HG03342 (cell line): ENCODE measurements around the gene TMIGD3.

ENCODE experiments used
- ATAC-seq: cut with Tn5 transposase; IDR thresholded peaks from one replicate; pipeline ENCODE4 v1.9.1; 2021; ENCODE audit warnings: mild to moderate bottlenecking, moderate library complexity; ENCODE audit not compliant: unreplicated experiment

TMIGD3 gene

GRCh38 chr1:111509997-111510375 lies 6.6 kb upstream of the TMIGD3 start:
- ATAC-seq, result no peak

GRCh38 chr1:111507411-111508201 lies 4.2 kb upstream of the TMIGD3 start:
- peak; percentile 54 for ATAC-seq

GRCh38 chr1:111506561-111506960 lies 3.1 kb upstream of the TMIGD3 start:
- no peak for ATAC-seq

GRCh38 chr1:111505641-111506119 lies 2.2 kb upstream of the TMIGD3 start:
- ATAC-seq, result peak; percentile 51

GRCh38 chr1:111504097-111504496 lies 664 bp upstream of the TMIGD3 start:
- no peak for ATAC-seq

GRCh38 chr1:111501645-111502044 lies 1.8 kb downstream of the TMIGD3 start:
- ATAC-seq, result no peak

GRCh38 chr1:111499026-111499785 lies 4.2 kb downstream of the TMIGD3 start:
- ATAC-seq, result no peak

- ATAC-seq, result no peak
Measured at GRCh38 chr1:111497592-111497991, 5.8 kb downstream of the TMIGD3 start.

GRCh38 chr1:111496398-111496797 lies 7.0 kb downstream of the TMIGD3 start:
- ATAC-seq, result no peak

GRCh38 chr1:111491070-111491469 lies 12.4 kb downstream of the TMIGD3 start:
- no peak for ATAC-seq

- ATAC-seq, result no peak
Measured at GRCh38 chr1:111490220-111490619, 13.2 kb downstream of the TMIGD3 start.

GRCh38 chr1:111489604-111490003 lies 13.8 kb downstream of the TMIGD3 start:
- ATAC-seq, result no peak

GRCh38 chr1:111488669-111489068 lies 14.8 kb downstream of the TMIGD3 start:
- no peak for ATAC-seq

- ATAC-seq, result no peak
Measured at GRCh38 chr1:111487133-111487532, 16.3 kb downstream of the TMIGD3 start.

- no peak for ATAC-seq
Measured at GRCh38 chr1:111486431-111486830, 17.0 kb downstream of the TMIGD3 start.

- ATAC-seq, result no peak
Measured at GRCh38 chr1:111484391-111485026, 18.9 kb downstream of the TMIGD3 start.

GRCh38 chr1:111483876-111484275 lies 19.6 kb downstream of the TMIGD3 start:
- no peak for ATAC-seq

- no peak for ATAC-seq
Measured at GRCh38 chr1:111483166-111483565, 20.3 kb downstream of the TMIGD3 start.

- ATAC-seq, result peak; percentile 47
Measured at GRCh38 chr1:111481387-111482221, 21.8 kb downstream of the TMIGD3 start.

- no peak for ATAC-seq
Measured at GRCh38 chr1:111480674-111481073, 22.8 kb downstream of the TMIGD3 start.
